ENCODE measurements around the gene ALS2CL.

- no peak for TF ChIP-seq FOXM1 (IDR thresholded peaks at IDR 0.05; ENCODE audit: borderline replicate concordance)
- no peak for TF ChIP-seq PKNOX1 (IDR thresholded peaks at IDR 0.05)
- TF ChIP-seq FOXK2 (IDR thresholded peaks at IDR 0.05): no peak
- TF ChIP-seq SP1 (IDR thresholded peaks at IDR 0.05): no peak
- no peak for TF ChIP-seq HDGF (IDR thresholded peaks at IDR 0.05; ENCODE audit: borderline replicate concordance)
- no peak for TF ChIP-seq BHLHE40 (IDR thresholded peaks at IDR 0.05; ENCODE audit: borderline replicate concordance)
- TF ChIP-seq TARDBP (IDR thresholded peaks at IDR 0.05): no peak
- TF ChIP-seq ZNF384 (IDR thresholded peaks at IDR 0.05): no peak
- TF ChIP-seq ARNT (IDR thresholded peaks at IDR 0.05): no peak
These were observed 1.0 kb upstream of the ALS2CL start for GRCh38 chr3:46694520-46694919.
